Left ventricle myocardium inferior (tissue), 1 donor: ENCODE data around the gene MAS1L. TPM values are rescaled to one million over a fixed set of nuclear protein-coding genes. Genes with fewer than 3 reads are reported as not detected.

ENCODE experiments used
- DNase-seq: peaks from one replicate; pipeline ENCODE4 v3.0.0-alpha.2; 2020
- H3K27ac ChIP-seq: fragments of 200-600 bp; replicated peaks from 2 replicates; pipeline ENCODE4 v1.8.0; 2021
- H3K27me3 ChIP-seq: fragments of 200-600 bp; 2 replicates; pipeline ENCODE4 v1.8.0; 2021; ENCODE audit warnings: low read depth
- H3K36me3 ChIP-seq: fragments of 200-600 bp; 2 replicates; pipeline ENCODE4 v1.8.0; 2021
- H3K4me1 ChIP-seq: fragments of 200-600 bp; 2 replicates; pipeline ENCODE4 v1.8.0; 2021
- H3K4me3 ChIP-seq: fragments of 200-600 bp; 2 replicates; pipeline ENCODE4 v1.8.0; 2021; ENCODE audit warnings: mild to moderate bottlenecking, moderate library complexity
- H3K9me3 ChIP-seq: fragments of 200-600 bp; replicated peaks from 2 replicates; pipeline ENCODE4 v1.8.0; 2021
- intact Hi-C: fragments of 100-400 bp; cut with micrococcal nuclease; formaldehyde crosslinking; loops from one replicate; pipeline ENCODE4 v1.11.0; 2022
- total RNA-seq: library from RNA; stranded (reverse); fragmentation: NEBNext Ultra II Directional; extraction: Animal tissue kit (Norgen Biotek cat#: 25700); gene quantifications from one replicate; pipeline ENCODE4 v1.2.1, GENCODE V29; 2021
- TF ChIP-seq, protein P1 (sequence below): fragments of 200-600 bp; IDR thresholded peaks from 2 replicates; pipeline ENCODE4 v1.8.0; 2021; ENCODE audit warnings: antibody characterized with exemption, mild to moderate bottlenecking, borderline replicate concordance
- donor health status: DM: no; HTN: yes; CAD: no; lungs with severe emphysema.

Gene MAS1L
- total RNA-seq, 1 donor from 2014 or later: not detected

DNA sequence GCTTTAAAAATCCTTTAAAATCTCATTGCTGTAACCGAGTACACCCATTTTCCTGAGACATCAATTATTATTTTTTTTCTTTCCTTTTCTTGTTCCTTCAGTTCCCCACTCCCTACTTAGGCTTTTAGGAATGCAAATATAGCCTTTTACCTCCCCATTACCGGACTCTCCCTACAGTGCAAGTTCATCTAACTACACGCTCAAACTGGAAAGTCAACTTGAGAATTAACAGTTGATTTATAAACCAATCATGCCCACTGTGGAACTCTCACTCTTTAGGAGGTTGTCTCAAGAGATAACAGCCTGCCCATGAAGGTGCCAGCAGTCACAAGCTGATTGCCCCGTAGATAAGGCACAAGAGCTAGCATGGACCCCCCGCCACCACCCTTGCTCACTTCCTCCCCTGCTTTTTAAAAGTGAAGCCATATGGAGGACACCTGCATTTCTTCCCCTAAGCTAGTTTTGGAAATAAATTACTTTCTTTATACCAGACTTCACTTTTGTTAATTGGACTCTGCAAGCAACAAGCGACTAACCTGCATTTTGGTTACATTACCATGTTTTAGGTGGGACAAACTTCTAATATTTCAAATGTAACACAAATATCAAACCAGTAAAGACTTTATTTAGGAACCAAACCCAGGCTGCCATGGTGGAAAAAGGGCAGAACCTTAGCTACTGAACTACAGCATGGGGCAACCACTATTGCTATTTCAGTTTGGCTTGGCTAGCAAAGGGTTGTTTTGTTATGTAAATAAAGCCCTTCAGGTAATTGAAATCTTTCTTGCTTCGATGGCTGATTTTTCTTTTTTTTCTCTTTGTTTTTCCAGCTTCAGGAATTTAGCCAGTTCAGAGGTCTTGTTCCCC, 36.9 kb upstream of the MAS1L start:
- TF ChIP-seq, protein P1, sequence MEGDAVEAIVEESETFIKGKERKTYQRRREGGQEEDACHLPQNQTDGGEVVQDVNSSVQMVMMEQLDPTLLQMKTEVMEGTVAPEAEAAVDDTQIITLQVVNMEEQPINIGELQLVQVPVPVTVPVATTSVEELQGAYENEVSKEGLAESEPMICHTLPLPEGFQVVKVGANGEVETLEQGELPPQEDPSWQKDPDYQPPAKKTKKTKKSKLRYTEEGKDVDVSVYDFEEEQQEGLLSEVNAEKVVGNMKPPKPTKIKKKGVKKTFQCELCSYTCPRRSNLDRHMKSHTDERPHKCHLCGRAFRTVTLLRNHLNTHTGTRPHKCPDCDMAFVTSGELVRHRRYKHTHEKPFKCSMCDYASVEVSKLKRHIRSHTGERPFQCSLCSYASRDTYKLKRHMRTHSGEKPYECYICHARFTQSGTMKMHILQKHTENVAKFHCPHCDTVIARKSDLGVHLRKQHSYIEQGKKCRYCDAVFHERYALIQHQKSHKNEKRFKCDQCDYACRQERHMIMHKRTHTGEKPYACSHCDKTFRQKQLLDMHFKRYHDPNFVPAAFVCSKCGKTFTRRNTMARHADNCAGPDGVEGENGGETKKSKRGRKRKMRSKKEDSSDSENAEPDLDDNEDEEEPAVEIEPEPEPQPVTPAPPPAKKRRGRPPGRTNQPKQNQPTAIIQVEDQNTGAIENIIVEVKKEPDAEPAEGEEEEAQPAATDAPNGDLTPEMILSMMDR: no peak
- Histone ChIP-seq H3K27ac (no peak overlapping the region), H3K9me3 (no peaks in the 10 kb centered on the region), H3K4me1 (no peaks in the 10 kb centered on the region), H3K27me3 (peaks cover 17% of the 10 kb centered on the region), H3K36me3 (no peaks in the 10 kb centered on the region), H3K4me3 (no peak overlapping the region)
- intact Hi-C loops: no loop called here
- no peak for DNase-seq

DNA sequence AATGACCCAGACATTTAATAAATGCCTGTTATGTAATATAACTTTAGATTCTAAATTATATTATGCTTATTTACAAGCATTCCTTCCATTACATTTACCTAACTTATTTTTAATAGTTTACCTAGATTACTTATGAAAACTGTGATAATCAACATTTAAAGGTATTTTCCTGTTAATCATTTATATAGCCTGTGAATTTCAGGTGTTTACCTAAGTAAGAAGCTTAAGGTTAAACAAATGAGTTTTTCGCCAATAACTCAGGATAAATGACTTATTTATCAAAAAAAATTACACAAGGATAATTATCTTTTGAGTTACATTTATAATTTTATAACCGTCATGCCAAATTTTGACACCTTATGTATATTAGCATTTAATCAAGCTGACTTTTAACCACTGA, 36.3 kb upstream of the MAS1L start:
- TF ChIP-seq, protein P1: no peak

DNA sequence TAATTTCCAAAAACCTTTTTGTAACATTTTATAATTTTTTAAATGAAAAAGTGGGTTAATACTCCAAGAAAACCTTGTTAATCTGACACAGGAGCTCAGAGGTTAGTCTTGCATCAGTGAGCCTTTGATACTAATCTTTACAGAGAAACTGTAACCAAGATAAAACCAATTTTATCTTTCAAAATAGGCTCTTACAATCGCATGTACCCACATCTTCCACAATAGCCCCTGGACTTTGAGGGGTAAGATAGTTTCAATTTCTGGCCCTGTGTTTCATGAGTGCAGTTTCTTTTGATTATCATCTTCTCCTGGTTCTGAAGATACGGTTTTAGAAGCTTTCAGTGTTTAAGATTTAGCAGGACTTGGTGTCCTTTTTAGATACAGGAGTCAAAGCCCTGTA, 34.5 kb upstream of the MAS1L start:
- no peak for DNase-seq
- no peak overlapping the region for H3K27ac ChIP-seq
- H3K27me3 ChIP-seq: peaks cover 21% of the 10 kb centered on the region
- no peaks in the 10 kb centered on the region for H3K4me1 ChIP-seq
- intact Hi-C loops: no loop called here
- no peak overlapping the region for H3K4me3 ChIP-seq
- TF ChIP-seq, protein P1: no peak
- H3K36me3 ChIP-seq: no peaks in the 10 kb centered on the region
- no peaks in the 10 kb centered on the region for H3K9me3 ChIP-seq

More for the DNA sequence above, 36.3 kb upstream of the MAS1L start:
- Histone ChIP-seq H3K27ac (no peak overlapping the region), H3K36me3 (no peaks in the 10 kb centered on the region), H3K4me3 (no peak overlapping the region), H3K9me3 (no peaks in the 10 kb centered on the region), H3K4me1 (no peaks in the 10 kb centered on the region), H3K27me3 (peaks cover 21% of the 10 kb centered on the region)
- intact Hi-C loops: no loop called here
- no peak for DNase-seq

DNA sequence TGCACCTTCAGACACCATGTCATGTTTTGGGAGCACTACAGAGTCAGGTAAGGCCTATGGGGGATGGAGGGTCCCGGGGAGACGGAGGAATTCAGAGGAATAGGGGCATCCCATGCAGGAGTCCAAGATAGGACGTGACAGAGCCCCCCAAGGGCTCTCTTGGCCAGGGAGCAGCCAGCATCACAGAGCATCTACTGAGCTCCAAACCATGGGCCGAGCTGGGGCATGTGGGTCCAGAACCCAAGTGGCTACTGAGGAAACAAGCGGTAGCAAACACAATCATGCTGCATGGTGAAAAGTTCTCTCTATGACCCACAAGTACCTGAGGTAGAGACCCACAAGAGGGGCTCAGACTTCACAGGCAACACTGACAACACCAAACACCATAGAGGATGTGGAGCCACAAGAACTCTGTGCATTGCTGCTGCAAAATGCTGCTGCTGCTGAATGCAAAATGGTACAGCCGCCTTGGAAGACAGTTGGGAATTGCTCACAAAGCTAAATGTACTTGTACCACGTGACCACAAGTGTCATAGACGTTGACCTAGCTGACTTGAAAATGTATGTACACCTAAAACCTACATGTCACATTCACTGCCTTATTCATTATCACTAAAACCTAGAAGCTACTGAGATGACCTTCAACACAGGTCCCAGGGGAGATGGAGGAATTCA, 33.4 kb upstream of the MAS1L start:
- H3K27me3 ChIP-seq: peaks cover 16% of the 10 kb centered on the region
- H3K4me1 ChIP-seq: no peaks in the 10 kb centered on the region
- no peak overlapping the region for H3K4me3 ChIP-seq
- H3K36me3 ChIP-seq: no peaks in the 10 kb centered on the region
- H3K27ac ChIP-seq: no peak overlapping the region
- no peaks in the 10 kb centered on the region for H3K9me3 ChIP-seq
- no peak for DNase-seq
- TF ChIP-seq, protein P1: no peak
- intact Hi-C loops: no loop called here

DNA sequence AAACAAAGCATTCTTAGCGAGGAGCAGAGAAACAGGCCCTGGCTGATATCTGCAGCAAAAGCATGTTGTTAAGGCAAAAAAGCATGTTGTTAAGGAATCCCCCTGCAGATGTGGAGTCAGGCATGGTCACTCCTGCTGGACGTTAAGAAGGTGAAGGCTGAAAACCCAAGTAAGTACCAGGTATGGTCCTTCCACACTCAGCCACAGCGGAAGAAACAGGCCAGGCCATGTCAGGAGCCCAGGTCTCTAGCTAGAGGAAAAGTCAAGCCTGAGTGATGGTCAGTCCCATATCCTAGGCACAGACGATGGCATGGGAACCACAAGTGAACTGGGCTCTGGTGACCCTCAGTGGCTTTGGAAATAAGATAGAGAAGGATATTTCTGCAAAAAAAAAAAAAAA, 32.5 kb upstream of the MAS1L start:
- Histone ChIP-seq H3K27ac (no peak overlapping the region), H3K4me3 (no peak overlapping the region), H3K9me3 (no peaks in the 10 kb centered on the region), H3K36me3 (no peaks in the 10 kb centered on the region), H3K4me1 (no peaks in the 10 kb centered on the region), H3K27me3 (peaks cover 12% of the 10 kb centered on the region)
- intact Hi-C loops: no loop called here
- DNase-seq: no peak
- TF ChIP-seq, protein P1: no peak
